Astrocyte (in vitro differentiated cells and primary cell): ENCODE results near the gene ATP6V1F. TPM values are rescaled to one million over a fixed set of nuclear protein-coding genes. Genes with fewer than 3 reads are reported as not detected.

ENCODE experiments used
- DNase-seq: peaks from one replicate; pipeline ENCODE4 v3.0.0-alpha.2; 2010; ENCODE audit warnings: low read depth
- FAIRE-seq: peaks from 2 replicates; lab custom pipeline; 2011; peaks lifted over from hg19 to GRCh38; lab: Jason Lieb, UNC
- H2AFZ ChIP-seq: 2 replicates; pipeline ENCODE4 v1.6.0; 2012; ENCODE audit warnings: low read depth, low read length, inconsistent platforms
- H3K27ac ChIP-seq: 2 replicates; pipeline ENCODE4 v1.5.1; 2011; ENCODE audit warnings: low read depth, low read length, inconsistent platforms
- H3K27me3 ChIP-seq: 2 replicates; pipeline ENCODE4 v1.6.0; 2011; ENCODE audit warnings: low read length, inconsistent platforms; ENCODE audit not compliant: insufficient read depth
- H3K36me3 ChIP-seq: 2 replicates; pipeline ENCODE4 v1.5.1; 2011; ENCODE audit warnings: low read length, inconsistent platforms; ENCODE audit not compliant: insufficient read depth
- H3K4me1 ChIP-seq: 2 replicates; pipeline ENCODE4 v1.5.1; 2011; ENCODE audit warnings: low read length, inconsistent platforms; ENCODE audit not compliant: insufficient read depth
- H3K4me2 ChIP-seq: 2 replicates; pipeline ENCODE4 v1.6.0; 2012; ENCODE audit warnings: low read length, inconsistent platforms
- H3K4me3 ChIP-seq: 2 replicates; pipeline ENCODE4 v1.5.1; 2011; ENCODE audit warnings: low read depth, mild to moderate bottlenecking, low read length, inconsistent platforms; ENCODE audit not compliant: insufficient read depth
- H3K79me2 ChIP-seq: 2 replicates; pipeline ENCODE4 v1.6.0; 2012; ENCODE audit warnings: mild to moderate bottlenecking, low read length, inconsistent platforms; ENCODE audit not compliant: insufficient read depth
- H3K9ac ChIP-seq: 2 replicates; pipeline ENCODE4 v1.6.0; 2012; ENCODE audit warnings: mild to moderate bottlenecking, low read length, inconsistent platforms
- H3K9me3 ChIP-seq: 2 replicates; pipeline ENCODE4 v1.5.1; 2012; ENCODE audit warnings: low read depth, mild to moderate bottlenecking, low read length, inconsistent platforms; ENCODE audit not compliant: insufficient read depth
- H4K20me1 ChIP-seq: 2 replicates; pipeline ENCODE4 v1.6.0; 2012; ENCODE audit warnings: low read length, inconsistent platforms; ENCODE audit not compliant: insufficient read depth
- H3K27ac Mint-ChIP-seq: one replicate; pipeline ENCODE4 v1.8.0; 2021; ENCODE audit warnings: mild to moderate bottlenecking, mixed read lengths; ENCODE audit not compliant: unreplicated experiment
- H3K27me3 Mint-ChIP-seq: one replicate; pipeline ENCODE4 v1.8.0; 2021; ENCODE audit warnings: low read depth, mixed read lengths; ENCODE audit not compliant: unreplicated experiment
- H3K36me3 Mint-ChIP-seq: one replicate; pipeline ENCODE4 v1.8.0; 2021; ENCODE audit warnings: low read depth, mixed read lengths; ENCODE audit not compliant: unreplicated experiment
- H3K4me1 Mint-ChIP-seq: one replicate; pipeline ENCODE4 v1.8.0; 2021; ENCODE audit warnings: low read depth, mixed read lengths; ENCODE audit not compliant: unreplicated experiment
- H3K4me3 Mint-ChIP-seq: one replicate; pipeline ENCODE4 v1.8.0; 2021; ENCODE audit warnings: mild to moderate bottlenecking, moderate library complexity, mixed read lengths; ENCODE audit not compliant: unreplicated experiment
- H3K9me3 Mint-ChIP-seq: one replicate; pipeline ENCODE4 v1.8.0; 2021; ENCODE audit warnings: mild to moderate bottlenecking, mixed read lengths; ENCODE audit not compliant: unreplicated experiment
- CTCF ChIP-seq: IDR thresholded peaks from 2 replicates; pipeline ENCODE4 v1.5.1; 2011; ENCODE audit warnings: low read depth, mild to moderate bottlenecking, inconsistent platforms, low read length, moderate library complexity; ENCODE audit not compliant: insufficient read depth
- EZH2 ChIP-seq: IDR thresholded peaks from 2 replicates; pipeline ENCODE4 v1.6.1; 2012; ENCODE audit warnings: mild to moderate bottlenecking, low read length, inconsistent platforms; ENCODE audit not compliant: insufficient read depth
- total RNA-seq: library from RNA; stranded (reverse); gene quantifications from 2 replicates; pipeline ENCODE4 v1.2.1, GENCODE V29; 2021

ATP6V1F gene
- total RNA-seq, 1 donor from 2014 or later = 193 TPM

DNA sequence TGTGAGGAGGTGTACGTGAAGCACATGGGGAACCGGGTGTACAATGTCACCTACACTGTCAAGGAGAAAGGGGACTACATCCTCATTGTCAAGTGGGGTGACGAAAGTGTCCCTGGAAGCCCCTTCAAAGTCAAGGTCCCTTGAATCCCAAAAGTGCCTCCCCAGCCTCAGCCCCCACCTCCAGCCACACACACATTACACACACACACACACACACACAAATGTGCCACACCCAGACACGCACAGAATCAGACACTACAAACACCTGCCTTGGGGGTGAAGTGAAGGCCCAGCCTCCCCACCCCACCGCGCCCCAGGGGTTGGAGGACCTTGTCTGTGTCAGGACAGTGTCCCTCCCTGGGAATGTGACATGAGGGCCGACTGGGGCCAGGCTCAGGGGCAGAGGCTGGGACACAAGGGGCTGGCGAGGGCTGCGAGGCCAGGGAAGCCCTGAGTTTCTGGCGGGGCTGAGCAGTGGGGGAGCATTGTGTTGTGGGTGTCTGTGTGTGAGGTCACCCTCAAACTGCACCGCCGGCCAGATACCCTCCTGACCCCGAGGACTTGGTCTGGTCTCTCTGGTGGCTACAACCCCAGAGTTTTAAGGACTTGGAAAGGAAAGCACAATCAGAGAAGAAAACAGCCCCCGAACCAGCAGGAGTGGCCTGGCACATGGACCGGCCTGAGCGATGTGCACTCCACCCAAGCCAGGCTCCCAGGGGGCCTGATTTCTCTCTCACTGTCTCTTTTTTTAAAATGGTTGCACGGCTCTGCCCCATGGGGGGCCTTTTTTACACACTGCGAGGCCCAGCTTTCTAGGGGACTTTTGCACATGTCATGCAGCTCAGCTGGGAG is 4.0 kb upstream of the ATP6V1F start:
- DNase-seq = no peak
- Histone ChIP-seq H3K4me2 (no peak overlapping the region), H3K4me3 (no peak overlapping the region), H3K27me3 (no peaks in the 10 kb centered on the region), H2AFZ (no peak overlapping the region), H3K4me1 (peaks cover 5% of the 10 kb centered on the region), H3K36me3 (peaks cover 21% of the 10 kb centered on the region), H3K27ac (no peak overlapping the region), H3K9ac (no peak overlapping the region), H3K79me2 (peaks cover 9% of the 10 kb centered on the region), H4K20me1 (peaks cover 55% of the 10 kb centered on the region), H3K9me3 (no peaks in the 10 kb centered on the region)
- Mint-ChIP-seq H3K27ac (peak overlapping the region; percentile 8), H3K4me1 (peaks cover 12% of the 10 kb centered on the region), H3K4me3 (no peak overlapping the region), H3K27me3 (no peaks in the 10 kb centered on the region), H3K36me3 (peaks cover 10% of the 10 kb centered on the region), H3K9me3 (no peaks in the 10 kb centered on the region)
- TF ChIP-seq CTCF (no peak), EZH2 (no peak)
- FAIRE-seq = no peak

DNA sequence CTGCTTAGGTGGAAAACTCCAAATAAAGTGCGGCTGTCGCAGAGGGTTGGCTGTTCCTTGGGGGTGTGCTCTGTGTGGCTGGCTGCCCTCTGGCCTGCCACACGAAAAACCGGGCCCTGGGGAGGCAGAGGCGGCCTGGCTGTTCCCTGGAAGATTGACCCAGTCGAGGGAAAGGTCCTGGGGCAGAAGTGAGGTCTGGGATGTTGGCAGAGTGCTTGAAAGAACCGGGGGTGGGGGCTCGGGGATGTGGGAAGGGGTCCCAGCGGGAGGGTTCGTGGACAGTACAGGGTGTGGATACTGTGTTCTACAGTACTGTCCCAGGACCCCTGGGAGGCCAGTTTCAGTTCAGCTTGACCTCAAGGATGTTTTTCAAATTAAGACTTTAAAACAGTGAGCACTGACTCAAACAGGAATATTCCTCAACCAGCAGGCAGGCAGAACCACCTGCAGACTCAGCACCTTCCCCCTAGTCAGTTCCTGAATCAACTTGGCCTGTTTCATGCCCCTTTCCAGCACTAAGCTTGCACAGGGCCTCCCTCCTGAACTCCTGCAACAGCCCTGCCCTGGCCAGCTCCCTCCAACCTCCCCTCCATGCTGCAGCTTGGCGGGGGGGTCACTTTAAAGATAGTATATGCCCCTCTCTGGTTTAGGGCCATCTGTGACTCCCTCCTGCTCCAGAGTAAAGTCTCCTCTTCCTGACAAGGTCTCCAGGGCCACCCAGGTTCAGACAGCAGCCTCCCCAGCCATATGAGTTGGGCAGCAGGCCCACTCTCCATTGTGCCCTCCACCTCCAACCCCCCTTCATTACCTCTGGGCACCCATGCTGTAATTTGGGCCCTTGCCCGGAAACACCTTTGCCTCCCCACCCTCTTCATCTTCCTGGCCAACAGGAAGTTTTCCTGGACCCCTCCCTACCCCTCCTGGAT is 3.2 kb upstream of the ATP6V1F start:
- Histone ChIP-seq H3K36me3 (peaks cover 21% of the 10 kb centered on the region), H3K9ac (no peak overlapping the region), H3K27ac (no peak overlapping the region), H3K79me2 (peaks cover 16% of the 10 kb centered on the region), H3K4me1 (peaks cover 5% of the 10 kb centered on the region), H3K27me3 (no peaks in the 10 kb centered on the region), H3K4me2 (no peak overlapping the region), H3K4me3 (no peak overlapping the region), H3K9me3 (no peaks in the 10 kb centered on the region), H4K20me1 (peaks cover 55% of the 10 kb centered on the region), H2AFZ (no peak overlapping the region)
- peak overlapping the region; percentile 69 for H3K27ac Mint-ChIP-seq
- DNase-seq (no peak), FAIRE-seq (no peak)
- H3K27me3 Mint-ChIP-seq = no peaks in the 10 kb centered on the region
- H3K4me3 Mint-ChIP-seq = no peak overlapping the region
- H3K36me3 Mint-ChIP-seq = peaks cover 10% of the 10 kb centered on the region
- H3K9me3 Mint-ChIP-seq = no peaks in the 10 kb centered on the region
- TF ChIP-seq EZH2 = no peak
- no peak for TF ChIP-seq CTCF
- H3K4me1 Mint-ChIP-seq = peaks cover 14% of the 10 kb centered on the region
